ENCODE data around the gene PKNOX1. TPM values are rescaled to one million over a fixed set of nuclear protein-coding genes. Genes with fewer than 3 reads are reported as not detected.

Gene PKNOX1
- total and polyA plus RNA-seq, 2 of the 13 experiments (the other 11 are each of a cell fraction or from before 2014, with no cell fraction given) = 7.9 to 16.2 TPM

GRCh38 chr21:43012596-43012995, 38.2 kb downstream of the PKNOX1 start:
- no peaks in the 10 kb centered on the region for H3K4me1 ChIP-seq (ENCODE audit: insufficient read depth, low read length)

GRCh38 chr21:43015906-43016540, 41.7 kb downstream of the PKNOX1 start:
- ATAC-seq (no peak), FAIRE-seq (no peak), DNase-seq (ENCODE audit: low spot score) (no peak)
- no peak overlapping the region for H3K4me3 ChIP-seq (replicated peaks in 1 of 3; ENCODE audit: insufficient read depth in 1 of 3, low read depth in 2 of 3, low read length in 3 of 3)
- H3K4me1 ChIP-seq (ENCODE audit: insufficient read depth, low read length) = no peaks in the 10 kb centered on the region
- H3K27me3 ChIP-seq (ENCODE audit: control insufficient read depth in 1 of 2, insufficient read depth in 2 of 2, low read length in 2 of 2) = no peaks in the 10 kb centered on the region
- intact Hi-C loops (cut with micrococcal nuclease; ENCODE audit: unreplicated experiment) = no loop called here
- no peaks in the 10 kb centered on the region for H4K20me1 ChIP-seq (ENCODE audit: insufficient read depth, low read length)
- no peak overlapping the region for H2AFZ ChIP-seq (ENCODE audit: low read length)
- H3K4me2 ChIP-seq (ENCODE audit: low read depth, low read length) = no peak overlapping the region
- no peak overlapping the region for H3K9ac ChIP-seq (ENCODE audit: insufficient read depth, low read depth, low read length)
- 96% methylated on average over 10 of the region's 13 CpGs for WGBS (ENCODE audit: low lambda C conversion rate)
- no peaks in the 10 kb centered on the region for H3K79me2 ChIP-seq (ENCODE audit: insufficient read depth, low read length)
- CTCF ChIA-PET (ENCODE audit: low intra/inter-chr PET ratio, low total read pairs) = no interaction called here
- H3K27ac ChIP-seq (ENCODE audit: extremely low read length, insufficient read depth, low read length) = no peak overlapping the region
- POLR2A ChIA-PET = no interaction called here
- peaks cover 15 to 46% of the 10 kb centered on the region in 2 experiments; a peak in 4 of 5 replicates for H3K36me3 ChIP-seq (replicated peaks in 1 of 2; ENCODE audit: control insufficient read depth in 1 of 2, insufficient read depth in 2 of 2, low read length in 2 of 2)
- no TSS peak for BruUV-seq (replicated peaks)
- in situ Hi-C loops (cut with HindIII; ENCODE audit: extremely low pct_ligation_motif_present, low pct_unique_long_range_greater_than_20kb) = no loop called here
- H3K9me3 ChIP-seq (ENCODE audit: low read length) = no peaks in the 10 kb centered on the region
- TF ChIP-seq MIER3 (CRISPR knock-in tag; IDR thresholded peaks at IDR 0.05; ENCODE audit: borderline replicate concordance) (no peak), HNF4G (IDR thresholded peaks at IDR 0.05; ENCODE audit: borderline replicate concordance, low read depth, low read length) (no peak), HNF4G (CRISPR knock-in tag; IDR thresholded peaks at IDR 0.05; ENCODE audit: borderline replicate concordance, low read depth) (no peak), PAX8 (CRISPR knock-in tag; IDR thresholded peaks at IDR 0.05; ENCODE audit: borderline replicate concordance) (no peak), ZIK1 (CRISPR knock-in tag; IDR thresholded peaks at IDR 0.05; ENCODE audit: borderline replicate concordance, low read depth) (no peak), POLR2A (IDR thresholded peaks at IDR 0.05; ENCODE audit: insufficient read depth in 1 of 2, low read depth in 2 of 2, low read length in 2 of 2) (no peak), ZBTB21 (CRISPR knock-in tag; IDR thresholded peaks at IDR 0.05) (no peak), SAFB2 (CRISPR knock-in tag; IDR thresholded peaks at IDR 0.05; ENCODE audit: borderline replicate concordance, low read depth) (no peak), KLF15 (CRISPR knock-in tag; IDR thresholded peaks at IDR 0.05; ENCODE audit: borderline replicate concordance) (no peak), SNRNP70 (IDR thresholded peaks at IDR 0.05; ENCODE audit: low read depth, low read length) (no peak)

More at GRCh38 chr21:43012596-43012995, 38.2 kb downstream of the PKNOX1 start:
- no peak overlapping the region for H3K4me3 ChIP-seq (replicated peaks in 1 of 3; ENCODE audit: insufficient read depth in 1 of 3, low read depth in 2 of 3, low read length in 3 of 3)
- no peaks in the 10 kb centered on the region for H4K20me1 ChIP-seq (ENCODE audit: insufficient read depth, low read length)
- H3K9me3 ChIP-seq (ENCODE audit: low read length) = no peaks in the 10 kb centered on the region
- peaks cover 11 to 38% of the 10 kb centered on the region in 2 experiments; a peak in 4 of 5 replicates for H3K36me3 ChIP-seq (replicated peaks in 1 of 2; ENCODE audit: control insufficient read depth in 1 of 2, insufficient read depth in 2 of 2, low read length in 2 of 2)
- no peak for DNase-seq (ENCODE audit: low spot score)
- no peak overlapping the region for H3K4me2 ChIP-seq (ENCODE audit: low read depth, low read length)
- in situ Hi-C loops (cut with HindIII; ENCODE audit: extremely low pct_ligation_motif_present, low pct_unique_long_range_greater_than_20kb) = no loop called here
- H2AFZ ChIP-seq (ENCODE audit: low read length) = no peak overlapping the region
- no peak for FAIRE-seq
- no peak for ATAC-seq
- no peaks in the 10 kb centered on the region for H3K27me3 ChIP-seq (ENCODE audit: control insufficient read depth in 1 of 2, insufficient read depth in 2 of 2, low read length in 2 of 2)
- no peak for TF ChIP-seq LRRFIP1 (CRISPR knock-in tag; conservative IDR thresholded peaks at IDR 0.05)
- no peak overlapping the region for H3K27ac ChIP-seq (ENCODE audit: extremely low read length, insufficient read depth, low read length)
- ChIA-PET CTCF (ENCODE audit: low intra/inter-chr PET ratio, low total read pairs) (no interaction called here), POLR2A (no interaction called here)
- H3K9ac ChIP-seq (ENCODE audit: insufficient read depth, low read depth, low read length) = no peak overlapping the region
- H3K79me2 ChIP-seq (ENCODE audit: insufficient read depth, low read length) = no peaks in the 10 kb centered on the region
- intact Hi-C loops (cut with micrococcal nuclease; ENCODE audit: unreplicated experiment) = loop anchor here (5.0 kb wide), 1 partner anchor 150 kb away; no protein-coding TSS in a partner anchor
- 98% methylated on average over 5 of the region's 6 CpGs for WGBS (ENCODE audit: low lambda C conversion rate)
- BruUV-seq (replicated peaks) = no TSS peak
